GM13977 (cell line): Measurements from ENCODE around the gene MCF2L.

ENCODE experiments used
- DNase-seq: peaks from one replicate; pipeline ENCODE4 v3.0.0; 2012; ENCODE audit warnings: low spot score
- CTCF ChIP-seq: IDR thresholded peaks from 2 replicates; pipeline ENCODE4 v1.5.1; 2012; ENCODE audit warnings: mild to moderate bottlenecking, control low read depth; ENCODE audit not compliant: insufficient read depth; ENCODE audit errors: extremely low read depth, missing control alignments
- in situ Hi-C: fragments of 300-500 bp; cut with MboI; formaldehyde crosslinking; loops from one replicate; pipeline ENCODE4 v1.12.0; 2022; ENCODE audit warnings: low sequenced_read_pairs, low pct_unique_long_range_greater_than_20kb, mixed read lengths, inconsistent platforms; ENCODE audit not compliant: unreplicated experiment

Gene MCF2L

GRCh38 chr13:113147206-113147605, 178.2 kb downstream of the MCF2L start:
- TF ChIP-seq CTCF = no peak
- no peak for DNase-seq

GRCh38 chr13:113148407-113148806, 179.4 kb downstream of the MCF2L start:
- no peak for DNase-seq
- TF ChIP-seq CTCF = no peak
- in situ Hi-C loops = no loop called here

More at GRCh38 chr13:113147206-113147605, 178.2 kb downstream of the MCF2L start:
- in situ Hi-C loops = no loop called here

- in situ Hi-C loops = no loop called here
- TF ChIP-seq CTCF = no peak
- no peak for DNase-seq
Measured at GRCh38 chr13:113148940-113149503, 180.0 kb downstream of the MCF2L start.
